Measurements from ENCODE around the gene TEAD2.
A peak's percentile ranks its signal among the peaks of the same experiment; 100 is the strongest.

The TEAD2 gene

DNA sequence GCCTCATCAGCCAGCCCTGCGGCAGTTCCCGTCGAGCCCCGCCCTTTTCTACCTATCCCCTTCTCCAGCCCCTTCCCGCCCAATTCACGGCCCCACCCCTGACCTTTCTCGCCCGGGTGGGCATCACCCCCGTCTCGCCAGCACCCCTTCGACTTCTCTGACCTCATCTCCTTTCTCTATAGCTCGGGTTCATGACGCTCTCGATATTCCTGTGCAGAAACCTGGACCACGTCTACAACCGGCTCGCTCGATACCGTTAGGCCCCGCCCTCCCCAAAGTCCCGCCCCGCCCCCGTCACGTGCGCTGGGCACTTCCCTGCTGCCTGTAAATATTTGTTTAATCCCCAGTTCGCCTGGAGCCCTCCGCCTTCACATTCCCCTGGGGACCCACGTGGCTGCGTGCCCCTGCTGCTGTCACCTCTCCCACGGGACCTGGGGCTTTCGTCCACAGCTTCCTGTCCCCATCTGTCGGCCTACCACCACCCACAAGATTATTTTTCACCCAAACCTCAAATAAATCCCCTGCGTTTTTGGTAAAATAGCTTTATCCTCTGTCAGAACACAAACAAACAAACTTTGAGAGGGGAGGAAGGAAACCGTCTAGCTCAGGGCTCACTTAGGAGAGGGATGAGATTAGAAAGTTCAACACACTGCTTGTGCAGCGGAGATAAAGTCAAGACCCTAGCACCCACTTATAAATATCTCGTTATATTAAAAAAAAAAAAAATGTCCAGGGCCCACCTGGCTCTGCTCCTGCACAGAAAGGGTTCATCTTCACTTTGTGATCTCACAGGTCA, 21.9 kb downstream of the TEAD2 start:
- TF ChIP-seq, protein P1, sequence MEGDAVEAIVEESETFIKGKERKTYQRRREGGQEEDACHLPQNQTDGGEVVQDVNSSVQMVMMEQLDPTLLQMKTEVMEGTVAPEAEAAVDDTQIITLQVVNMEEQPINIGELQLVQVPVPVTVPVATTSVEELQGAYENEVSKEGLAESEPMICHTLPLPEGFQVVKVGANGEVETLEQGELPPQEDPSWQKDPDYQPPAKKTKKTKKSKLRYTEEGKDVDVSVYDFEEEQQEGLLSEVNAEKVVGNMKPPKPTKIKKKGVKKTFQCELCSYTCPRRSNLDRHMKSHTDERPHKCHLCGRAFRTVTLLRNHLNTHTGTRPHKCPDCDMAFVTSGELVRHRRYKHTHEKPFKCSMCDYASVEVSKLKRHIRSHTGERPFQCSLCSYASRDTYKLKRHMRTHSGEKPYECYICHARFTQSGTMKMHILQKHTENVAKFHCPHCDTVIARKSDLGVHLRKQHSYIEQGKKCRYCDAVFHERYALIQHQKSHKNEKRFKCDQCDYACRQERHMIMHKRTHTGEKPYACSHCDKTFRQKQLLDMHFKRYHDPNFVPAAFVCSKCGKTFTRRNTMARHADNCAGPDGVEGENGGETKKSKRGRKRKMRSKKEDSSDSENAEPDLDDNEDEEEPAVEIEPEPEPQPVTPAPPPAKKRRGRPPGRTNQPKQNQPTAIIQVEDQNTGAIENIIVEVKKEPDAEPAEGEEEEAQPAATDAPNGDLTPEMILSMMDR (IDR thresholded peaks at IDR 0.05; ENCODE audit: borderline replicate concordance, insufficient read depth, low read depth, low read length) = no peak
- peak overlapping the region; percentile 16 for H3K4me3 ChIP-seq (ENCODE audit: low read depth, low read length)

DNA sequence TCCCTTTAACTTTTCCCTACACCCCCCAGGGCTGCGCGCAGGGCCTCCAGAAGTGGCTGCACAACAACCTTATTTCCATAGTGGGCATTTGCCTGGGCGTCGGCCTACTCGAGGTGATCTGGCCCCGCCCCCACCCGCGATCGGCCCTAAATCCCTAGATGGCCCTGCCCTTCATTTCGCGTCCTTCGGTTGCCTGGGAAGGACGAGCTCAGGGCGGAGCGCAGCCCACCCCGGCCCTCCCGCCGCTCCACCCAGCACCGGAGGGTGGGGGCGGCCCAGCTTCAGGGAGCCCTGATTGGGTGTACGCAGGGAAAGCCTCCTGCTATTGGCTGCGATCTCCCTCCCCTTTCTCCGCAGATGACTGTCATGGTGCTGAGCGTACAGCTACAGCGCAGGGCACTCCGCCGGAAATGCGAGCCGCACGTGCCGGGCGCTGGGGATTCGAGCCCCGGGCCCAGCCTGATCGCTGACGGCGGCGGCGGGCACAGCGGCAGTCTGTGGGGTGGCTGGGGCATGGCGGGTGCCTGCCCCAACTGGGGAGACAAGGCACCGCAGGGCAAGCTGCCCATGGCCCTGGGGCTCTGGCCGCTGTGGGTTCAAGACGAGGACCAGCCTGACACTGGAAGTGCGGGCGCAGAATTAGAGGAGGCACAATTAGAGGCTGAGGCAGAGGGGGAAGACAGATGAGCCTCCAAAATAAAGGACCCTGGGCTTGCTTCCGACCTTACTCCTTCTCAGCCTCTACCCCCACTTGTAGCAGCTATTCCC, 22.7 kb downstream of the TEAD2 start:
- TF ChIP-seq, protein P1 (IDR thresholded peaks at IDR 0.05; ENCODE audit: borderline replicate concordance, insufficient read depth, low read depth, low read length) = no peak
- H3K4me3 ChIP-seq (ENCODE audit: low read depth, low read length) = peak overlapping the region; percentile 16

DNA sequence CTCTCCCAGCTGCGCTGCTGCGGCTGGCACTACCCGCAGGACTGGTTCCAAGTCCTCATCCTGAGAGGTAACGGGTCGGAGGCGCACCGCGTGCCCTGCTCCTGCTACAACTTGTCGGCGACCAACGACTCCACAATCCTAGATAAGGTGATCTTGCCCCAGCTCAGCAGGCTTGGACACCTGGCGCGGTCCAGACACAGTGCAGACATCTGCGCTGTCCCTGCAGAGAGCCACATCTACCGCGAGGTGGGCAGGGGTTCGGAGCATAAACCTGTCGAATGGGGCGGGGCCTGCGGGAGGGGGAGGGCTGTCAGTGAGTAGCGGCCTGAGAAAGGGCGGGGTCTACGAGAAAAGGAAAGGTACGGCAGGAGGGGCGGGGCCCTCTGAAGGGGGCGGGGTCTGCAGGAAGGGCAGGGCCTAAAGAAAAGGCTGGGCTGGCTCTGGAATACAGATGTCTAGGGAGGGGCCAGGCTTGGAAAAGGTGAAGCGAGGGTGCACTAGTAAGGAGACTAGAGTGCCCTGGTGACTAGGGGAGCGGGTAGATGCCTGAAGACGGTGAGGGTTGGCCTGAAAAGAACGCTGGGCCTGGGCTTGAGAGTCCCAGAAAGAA, 23.4 kb downstream of the TEAD2 start:
- TF ChIP-seq, protein P1 (IDR thresholded peaks at IDR 0.05; ENCODE audit: borderline replicate concordance, insufficient read depth, low read depth, low read length) = no peak
- H3K4me3 ChIP-seq (ENCODE audit: low read depth, low read length) = no peak overlapping the region

DNA sequence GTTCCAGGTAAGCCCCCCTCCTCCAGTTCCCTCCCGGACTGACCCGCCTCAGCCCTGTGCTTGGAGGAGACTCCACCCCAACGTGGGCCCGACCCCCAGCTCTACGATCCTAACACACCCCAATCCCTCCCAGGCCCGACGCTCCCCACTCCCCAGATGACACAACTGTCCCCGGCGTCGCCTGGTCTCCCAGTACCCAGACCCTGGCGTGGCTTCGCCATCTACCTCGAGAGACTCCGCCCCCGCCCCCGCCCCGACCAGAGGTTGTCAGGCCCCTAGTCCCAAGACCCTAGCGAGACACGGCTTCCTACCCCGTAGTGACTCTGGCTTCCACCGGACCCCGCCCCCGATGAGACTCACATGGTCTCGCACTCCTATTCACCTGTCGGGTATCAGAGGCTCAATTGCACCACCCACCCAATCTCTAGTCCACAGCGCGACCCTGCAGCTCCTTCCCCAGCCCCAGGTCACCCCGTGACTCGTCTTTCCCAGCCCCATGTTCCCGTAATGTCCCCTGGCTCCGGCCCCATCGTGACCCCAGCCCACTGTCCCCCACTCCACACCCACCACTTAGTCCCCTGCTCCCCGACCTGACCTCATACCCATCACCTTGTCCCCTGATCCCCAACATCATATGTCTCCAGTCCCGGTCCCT, 24.1 kb downstream of the TEAD2 start:
- H3K4me3 ChIP-seq (ENCODE audit: low read depth, low read length) = no peak overlapping the region
- TF ChIP-seq, protein P1 (IDR thresholded peaks at IDR 0.05; ENCODE audit: borderline replicate concordance, insufficient read depth, low read depth, low read length) = no peak

DNA sequence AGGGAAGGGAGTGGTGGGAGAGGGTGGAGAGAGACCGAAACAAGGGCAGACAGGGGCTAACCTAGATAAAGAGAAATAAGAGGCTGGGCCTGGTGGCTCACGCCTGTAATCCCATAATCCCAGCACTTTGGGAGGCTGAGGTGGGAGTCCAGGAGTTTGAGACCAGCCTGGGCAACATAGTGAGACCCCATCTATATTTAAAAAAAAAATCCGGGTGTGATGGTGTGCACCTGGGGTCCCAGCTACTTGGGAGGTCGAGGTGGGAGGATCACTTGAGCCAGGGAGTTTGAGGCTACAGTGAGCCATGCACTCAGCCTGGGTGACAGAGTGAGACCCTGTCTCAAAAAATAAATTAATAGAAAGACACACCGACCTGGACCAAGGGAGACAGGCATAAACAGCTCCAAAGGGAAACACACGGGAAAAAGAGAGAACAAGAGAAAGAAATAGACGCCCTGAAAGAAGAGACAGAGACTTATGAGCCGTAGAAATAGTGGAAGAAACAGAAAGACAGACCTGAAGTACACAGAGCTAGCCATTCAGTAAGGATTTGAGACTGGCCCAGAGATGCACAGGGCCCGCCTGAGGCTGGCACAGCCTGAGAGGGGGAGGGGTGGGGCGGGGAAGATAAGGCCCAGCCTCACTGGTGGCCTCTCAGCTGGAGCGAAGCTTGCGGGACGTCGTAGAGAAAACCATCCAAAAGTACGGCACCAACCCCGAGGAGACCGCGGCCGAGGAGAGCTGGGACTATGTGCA, 24.8 kb downstream of the TEAD2 start:
- peak overlapping the region; percentile 88 for H3K4me3 ChIP-seq (ENCODE audit: low read depth, low read length)
- TF ChIP-seq, protein P1 (IDR thresholded peaks at IDR 0.05; ENCODE audit: borderline replicate concordance, insufficient read depth, low read depth, low read length) = no peak

DNA sequence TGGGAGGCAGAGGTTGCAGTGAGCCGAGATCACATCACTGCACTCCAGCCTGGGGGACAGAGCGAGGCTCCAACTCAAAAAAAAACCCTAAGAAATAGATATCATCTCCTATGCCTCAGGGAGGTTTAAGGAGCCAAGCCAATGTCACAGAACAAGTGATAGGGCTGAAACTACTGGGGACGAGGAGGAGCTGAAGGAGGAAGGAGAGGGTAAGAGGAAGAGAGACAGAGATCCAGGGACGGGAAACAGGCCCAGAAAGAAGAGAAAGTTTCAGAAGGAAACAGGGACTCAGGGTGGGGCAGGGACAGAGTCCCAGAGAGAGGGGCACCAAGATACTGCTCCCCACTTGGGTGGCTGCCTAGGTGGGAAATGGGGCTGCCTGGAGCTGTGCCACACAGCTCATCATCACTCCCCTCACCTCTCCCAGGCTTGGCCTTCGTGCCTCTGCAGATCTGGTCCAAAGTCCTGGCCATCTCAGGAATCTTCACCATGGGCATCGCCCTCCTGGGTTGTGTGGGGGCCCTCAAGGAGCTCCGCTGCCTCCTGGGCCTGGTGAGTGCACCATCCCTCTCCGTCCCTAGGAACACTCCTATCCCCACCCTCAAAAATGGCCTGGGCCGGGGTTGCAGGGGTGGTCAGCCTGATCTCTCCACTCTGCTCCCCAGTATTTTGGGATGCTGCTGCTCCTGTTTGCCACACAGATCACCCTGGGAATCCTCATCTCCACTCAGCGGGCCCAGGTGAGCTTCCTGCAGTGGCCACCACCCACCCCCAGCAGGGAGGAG, 25.5 kb downstream of the TEAD2 start:
- peak overlapping the region; percentile 88 for H3K4me3 ChIP-seq (ENCODE audit: low read depth, low read length)
- TF ChIP-seq, protein P1 (IDR thresholded peaks at IDR 0.05; ENCODE audit: borderline replicate concordance, insufficient read depth, low read depth, low read length) = no peak
